KMS-11 (cell line): Measurements from ENCODE around the gene RAB19.

ENCODE experiments used
- H2AFZ ChIP-seq: fragments of 200-600 bp; sonication (generic); 2 replicates; pipeline ENCODE4 v1.6.1; 2016; ENCODE audit warnings: antibody characterized with exemption, mixed run types, low read depth
- H3K27ac ChIP-seq: fragments of 200-600 bp; sonication (generic); 2 replicates; pipeline ENCODE4 v1.6.1; 2016; ENCODE audit warnings: mild to moderate bottlenecking, mixed run types
- H3K27me3 ChIP-seq: fragments of 200-600 bp; sonication (generic); 2 replicates; pipeline ENCODE4 v1.6.1; 2017; ENCODE audit warnings: mild to moderate bottlenecking, low read depth, mixed run types, moderate library complexity; ENCODE audit not compliant: insufficient read depth
- H3K36me3 ChIP-seq: fragments of 200-600 bp; sonication (generic); 2 replicates; pipeline ENCODE4 v1.6.1; 2017; ENCODE audit warnings: mild to moderate bottlenecking, mixed run types; ENCODE audit not compliant: insufficient read depth
- H3K4me1 ChIP-seq: fragments of 200-600 bp; sonication (generic); 2 replicates; pipeline ENCODE4 v1.6.1; 2016; ENCODE audit warnings: mild to moderate bottlenecking, low read depth, mixed run types; ENCODE audit not compliant: poor library complexity, severe bottlenecking
- H3K4me2 ChIP-seq: fragments of 200-600 bp; sonication (generic); 2 replicates; pipeline ENCODE4 v1.7.0; 2016; ENCODE audit warnings: mild to moderate bottlenecking, mixed run types
- H3K4me3 ChIP-seq: fragments of 200-600 bp; sonication (generic); IDR thresholded peaks from 2 replicates; pipeline ENCODE4 v1.6.1; 2017; ENCODE audit warnings: low read depth, low read length, mixed read lengths; ENCODE audit not compliant: insufficient read depth
- H3K79me2 ChIP-seq: fragments of 200-600 bp; sonication (generic); 2 replicates; pipeline ENCODE4 v1.6.1; 2016; ENCODE audit warnings: low read depth, mixed run types; ENCODE audit not compliant: insufficient read depth
- H3K9ac ChIP-seq: fragments of 200-600 bp; sonication (generic); 2 replicates; pipeline ENCODE4 v1.6.1; 2016; ENCODE audit warnings: mild to moderate bottlenecking, mixed run types
- H4K20me1 ChIP-seq: fragments of 200-600 bp; sonication (generic); 2 replicates; pipeline ENCODE4 v1.6.1; 2016; ENCODE audit warnings: mild to moderate bottlenecking, mixed run types; ENCODE audit not compliant: insufficient read depth
- CTCF ChIP-seq: fragments of 200-600 bp; sonication (generic); conservative IDR thresholded peaks from 2 replicates; pipeline ENCODE4 v1.6.1; 2017; ENCODE audit warnings: low read depth, mild to moderate bottlenecking, antibody characterized with exemption, low read length, moderate library complexity, mixed read lengths

RAB19 gene

GRCh38 chr7:140364819-140365218, 39.0 kb upstream of the RAB19 start:
- Histone ChIP-seq H3K27me3 (no peaks in the 10 kb centered on the region), H4K20me1 (no peaks in the 10 kb centered on the region), H2AFZ (no peak overlapping the region), H3K4me3 (no peak overlapping the region), H3K79me2 (no peaks in the 10 kb centered on the region), H3K9ac (no peak overlapping the region), H3K36me3 (no peaks in the 10 kb centered on the region), H3K27ac (no peak overlapping the region), H3K4me2 (no peak overlapping the region), H3K4me1 (no peaks in the 10 kb centered on the region)
- no peak for TF ChIP-seq CTCF

- Histone ChIP-seq H3K4me2 (no peak overlapping the region), H3K9ac (no peak overlapping the region), H3K79me2 (no peaks in the 10 kb centered on the region), H3K27ac (no peak overlapping the region), H2AFZ (no peak overlapping the region), H4K20me1 (no peaks in the 10 kb centered on the region), H3K4me3 (no peak overlapping the region), H3K36me3 (no peaks in the 10 kb centered on the region), H3K27me3 (no peaks in the 10 kb centered on the region), H3K4me1 (no peaks in the 10 kb centered on the region)
- TF ChIP-seq CTCF = no peak
These were observed 36.3 kb upstream of the RAB19 start for GRCh38 chr7:140367528-140367927.

DNA sequence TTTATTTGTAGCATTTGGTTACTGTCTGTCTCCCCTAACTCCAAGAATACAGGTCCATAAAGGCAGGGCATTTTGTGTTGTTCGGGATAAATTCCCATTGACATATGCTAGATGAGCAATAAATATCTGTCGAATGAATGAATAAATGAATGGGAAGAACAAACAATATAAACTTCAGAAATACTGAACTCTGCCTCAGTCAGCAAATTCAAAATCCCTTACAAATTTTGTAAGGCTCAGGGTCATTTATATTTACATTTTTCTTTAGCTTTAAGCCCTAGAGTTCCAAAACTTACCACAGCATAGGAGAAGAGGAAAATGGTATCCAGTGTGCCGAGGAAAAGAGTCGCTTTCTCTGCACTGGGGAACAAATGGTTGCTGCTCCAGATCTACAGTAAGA, 34.6 kb upstream of the RAB19 start:
- Histone ChIP-seq H3K27me3 (no peaks in the 10 kb centered on the region), H3K27ac (no peak overlapping the region), H3K9ac (no peak overlapping the region), H3K4me1 (no peaks in the 10 kb centered on the region), H3K4me2 (no peak overlapping the region), H3K36me3 (no peaks in the 10 kb centered on the region), H3K4me3 (no peak overlapping the region), H2AFZ (no peak overlapping the region), H4K20me1 (no peaks in the 10 kb centered on the region), H3K79me2 (no peaks in the 10 kb centered on the region)
- no peak for TF ChIP-seq CTCF

GRCh38 chr7:140375323-140375722, 28.5 kb upstream of the RAB19 start:
- TF ChIP-seq CTCF = no peak
- Histone ChIP-seq H3K4me2 (no peak overlapping the region), H3K27me3 (no peaks in the 10 kb centered on the region), H4K20me1 (no peaks in the 10 kb centered on the region), H3K27ac (no peak overlapping the region), H3K36me3 (no peaks in the 10 kb centered on the region; the same call in 1 of the 2 replicates), H3K4me1 (no peaks in the 10 kb centered on the region), H3K4me3 (no peak overlapping the region), H3K9ac (no peak overlapping the region), H3K79me2 (no peaks in the 10 kb centered on the region), H2AFZ (no peak overlapping the region)
